GM19099 (cell line): ENCODE measurements around the gene SH3RF1.

Experiments used
- POLR2A ChIP-seq: IDR thresholded peaks from 3 replicates; pipeline ENCODE4 v1.6.1; 2011; ENCODE audit warnings: low read depth; ENCODE audit not compliant: insufficient read length; ENCODE audit errors: extremely low read depth

The SH3RF1 gene

GRCh38 chr4:169263791-169264392 lies 6.9 kb downstream of the SH3RF1 start:
- TF ChIP-seq POLR2A: no peak

GRCh38 chr4:169260217-169260866 lies 10.4 kb downstream of the SH3RF1 start:
- no peak for TF ChIP-seq POLR2A

- TF ChIP-seq POLR2A: no peak
Measured at GRCh38 chr4:169259271-169259670, 11.5 kb downstream of the SH3RF1 start.

- TF ChIP-seq POLR2A: no peak
Measured at GRCh38 chr4:169258141-169258540, 12.6 kb downstream of the SH3RF1 start.

GRCh38 chr4:169256856-169257761 lies 13.6 kb downstream of the SH3RF1 start:
- TF ChIP-seq POLR2A: no peak

- TF ChIP-seq POLR2A: no peak
Measured at GRCh38 chr4:169256101-169256612, 14.6 kb downstream of the SH3RF1 start.

- TF ChIP-seq POLR2A: no peak
Measured at GRCh38 chr4:169254546-169254983, 16.2 kb downstream of the SH3RF1 start.

- no peak for TF ChIP-seq POLR2A
Measured at GRCh38 chr4:169253904-169254303, 16.9 kb downstream of the SH3RF1 start.

- no peak for TF ChIP-seq POLR2A
Measured at GRCh38 chr4:169253113-169253671, 17.6 kb downstream of the SH3RF1 start.

- TF ChIP-seq POLR2A: no peak
Measured at GRCh38 chr4:169252339-169253112, 18.2 kb downstream of the SH3RF1 start.

- TF ChIP-seq POLR2A: no peak
Measured at GRCh38 chr4:169251291-169252235, 19.2 kb downstream of the SH3RF1 start.

GRCh38 chr4:169250796-169251195 lies 20.0 kb downstream of the SH3RF1 start:
- no peak for TF ChIP-seq POLR2A

- no peak for TF ChIP-seq POLR2A
Measured at GRCh38 chr4:169249999-169250398, 20.8 kb downstream of the SH3RF1 start.
